Measurements from ENCODE around the gene PARP8.
A peak's percentile ranks its signal among the peaks of the same experiment; 100 is the strongest.
"Not testable (repeated sequence)": the region's sequence is repeated elsewhere in the genome, so short reads cannot be mapped to it uniquely, and the experiment has no call there.

Gene PARP8

DNA sequence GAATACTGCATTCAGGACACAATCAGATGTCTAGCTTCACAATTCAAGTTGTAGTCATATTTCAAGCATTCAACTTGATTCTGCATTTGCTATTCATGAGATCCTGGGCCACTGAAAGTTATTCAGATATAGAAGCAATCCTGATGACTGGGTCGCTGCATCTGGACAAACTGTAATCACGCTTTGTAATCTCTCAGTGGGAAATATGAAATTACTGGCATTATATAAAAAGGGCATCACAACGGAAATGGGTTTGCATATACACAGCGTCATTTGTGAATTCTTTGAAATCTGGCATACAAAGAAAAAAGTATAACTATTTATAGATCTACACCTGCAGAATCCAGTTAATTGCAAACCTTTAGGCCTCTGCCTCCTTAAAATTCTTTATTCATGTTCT is 102.2 kb downstream of the PARP8 start:
- TF ChIP-seq, protein P1, sequence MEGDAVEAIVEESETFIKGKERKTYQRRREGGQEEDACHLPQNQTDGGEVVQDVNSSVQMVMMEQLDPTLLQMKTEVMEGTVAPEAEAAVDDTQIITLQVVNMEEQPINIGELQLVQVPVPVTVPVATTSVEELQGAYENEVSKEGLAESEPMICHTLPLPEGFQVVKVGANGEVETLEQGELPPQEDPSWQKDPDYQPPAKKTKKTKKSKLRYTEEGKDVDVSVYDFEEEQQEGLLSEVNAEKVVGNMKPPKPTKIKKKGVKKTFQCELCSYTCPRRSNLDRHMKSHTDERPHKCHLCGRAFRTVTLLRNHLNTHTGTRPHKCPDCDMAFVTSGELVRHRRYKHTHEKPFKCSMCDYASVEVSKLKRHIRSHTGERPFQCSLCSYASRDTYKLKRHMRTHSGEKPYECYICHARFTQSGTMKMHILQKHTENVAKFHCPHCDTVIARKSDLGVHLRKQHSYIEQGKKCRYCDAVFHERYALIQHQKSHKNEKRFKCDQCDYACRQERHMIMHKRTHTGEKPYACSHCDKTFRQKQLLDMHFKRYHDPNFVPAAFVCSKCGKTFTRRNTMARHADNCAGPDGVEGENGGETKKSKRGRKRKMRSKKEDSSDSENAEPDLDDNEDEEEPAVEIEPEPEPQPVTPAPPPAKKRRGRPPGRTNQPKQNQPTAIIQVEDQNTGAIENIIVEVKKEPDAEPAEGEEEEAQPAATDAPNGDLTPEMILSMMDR (conservative IDR thresholded peaks at IDR 0.05; ENCODE audit: low read depth, low read length): no peak
- H3K4me3 ChIP-seq (ENCODE audit: low read depth, low read length): no peak overlapping the region
- no peak for DNase-seq (ENCODE audit: low read depth)

DNA sequence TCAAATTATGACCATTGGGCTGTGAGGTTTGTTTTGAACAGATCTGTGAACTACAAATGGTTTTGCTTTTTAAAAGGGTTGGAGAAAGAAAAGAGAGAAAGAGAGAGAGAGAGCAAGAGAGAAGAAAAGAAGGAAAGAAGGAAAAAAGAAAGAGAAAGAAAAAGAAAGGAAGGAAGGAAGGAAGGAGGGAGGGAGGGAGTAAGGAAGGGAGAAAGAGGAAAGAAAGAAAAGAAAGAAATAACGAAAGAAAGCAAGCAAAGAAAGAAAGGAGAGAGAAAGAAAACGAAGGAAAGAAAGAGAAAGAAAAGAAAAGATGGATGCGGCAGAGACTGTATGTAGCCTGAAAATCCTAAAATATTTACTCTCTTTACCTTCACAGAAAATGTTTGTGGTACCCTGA is 104.0 kb downstream of the PARP8 start:
- DNase-seq (ENCODE audit: low read depth): no peak
- TF ChIP-seq, protein P1 (conservative IDR thresholded peaks at IDR 0.05; ENCODE audit: low read depth, low read length): no peak

DNA sequence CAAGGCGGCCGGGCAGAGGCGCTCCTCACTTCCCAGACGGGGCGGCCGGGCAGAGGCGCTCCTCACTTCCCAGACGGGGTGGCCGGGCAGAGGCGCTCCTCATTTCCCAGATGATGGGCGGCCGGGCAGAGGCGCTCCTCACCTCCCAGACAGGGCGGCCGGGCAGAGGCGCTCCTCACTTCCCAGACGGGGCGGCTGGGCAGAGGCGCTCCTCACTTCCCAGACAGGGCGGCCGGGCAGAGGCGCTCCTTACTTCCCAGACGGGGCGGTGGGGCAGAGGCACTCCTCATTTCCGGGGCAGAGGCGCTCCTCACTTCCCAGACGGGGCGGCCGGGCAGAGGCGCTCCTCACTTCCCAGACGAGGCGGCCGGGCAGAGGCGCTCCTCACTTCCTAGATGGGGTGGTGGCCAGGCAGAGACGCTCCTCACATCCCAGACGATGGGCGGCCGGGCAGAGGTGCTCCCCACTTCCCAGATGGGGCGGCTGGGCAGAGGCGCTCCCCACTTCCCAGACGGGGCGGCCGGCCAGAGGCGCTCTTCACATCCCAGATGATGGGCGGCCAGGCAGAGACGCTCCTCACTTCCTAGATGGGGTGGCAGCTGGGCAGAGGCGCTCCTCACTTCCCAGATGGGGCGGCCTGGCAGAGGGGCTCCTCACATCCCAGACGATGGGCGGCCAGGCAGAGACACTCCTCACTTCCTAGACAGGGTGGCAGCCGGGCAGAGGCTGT is 108.2 kb downstream of the PARP8 start:
- DNase-seq (ENCODE audit: low read depth); H3K4me3 ChIP-seq (ENCODE audit: low read depth, low read length): not testable (repeated sequence)

More for the DNA sequence above, 104.0 kb downstream of the PARP8 start:
- no peak overlapping the region for H3K4me3 ChIP-seq (ENCODE audit: low read depth, low read length)

DNA sequence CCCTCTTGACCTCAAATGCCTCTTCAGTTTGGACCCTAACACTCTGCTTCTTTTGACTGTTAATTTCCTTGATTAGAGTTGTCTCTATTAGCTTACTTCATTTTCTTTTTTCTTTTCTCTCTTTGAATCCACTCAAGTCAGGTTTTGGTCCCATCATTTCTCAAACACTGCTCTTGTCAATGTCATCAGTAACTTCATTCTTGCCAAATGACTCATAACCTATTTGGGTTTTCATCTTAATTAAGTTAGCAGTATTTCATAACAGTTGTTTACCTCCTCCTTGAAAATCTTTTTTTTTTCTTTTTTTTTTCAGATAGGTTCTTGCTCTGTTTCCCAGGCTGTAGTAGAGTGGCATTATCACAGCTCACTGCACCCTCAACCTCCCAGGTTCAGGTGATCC is 119.6 kb downstream of the PARP8 start:
- DNase-seq (ENCODE audit: low read depth): peak; percentile 28
- H3K4me3 ChIP-seq (ENCODE audit: low read depth, low read length): no peak overlapping the region
- TF ChIP-seq, protein P1 (conservative IDR thresholded peaks at IDR 0.05; ENCODE audit: low read depth, low read length): no peak

DNA sequence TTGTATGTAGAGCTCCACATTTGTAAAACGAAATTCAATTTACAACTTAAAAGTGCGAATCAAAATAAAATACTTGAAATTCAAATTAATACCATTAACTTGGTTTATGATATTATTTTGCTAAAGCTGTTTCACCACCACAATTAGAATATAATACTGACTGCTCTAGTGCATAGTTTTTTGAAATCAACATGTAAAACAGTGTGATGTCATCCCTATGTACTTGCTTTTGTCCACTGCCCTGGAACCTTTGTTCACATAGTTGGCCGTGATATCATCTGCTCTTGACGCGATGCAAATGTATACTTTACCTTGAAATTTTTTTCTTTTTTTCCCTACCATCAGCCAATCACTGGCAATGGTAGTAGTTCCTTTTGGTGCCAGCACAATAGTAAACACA is 125.4 kb downstream of the PARP8 start:
- TF ChIP-seq, protein P1 (conservative IDR thresholded peaks at IDR 0.05; ENCODE audit: low read depth, low read length): no peak
- DNase-seq (ENCODE audit: low read depth): no peak
- no peak overlapping the region for H3K4me3 ChIP-seq (ENCODE audit: low read depth, low read length)

DNA sequence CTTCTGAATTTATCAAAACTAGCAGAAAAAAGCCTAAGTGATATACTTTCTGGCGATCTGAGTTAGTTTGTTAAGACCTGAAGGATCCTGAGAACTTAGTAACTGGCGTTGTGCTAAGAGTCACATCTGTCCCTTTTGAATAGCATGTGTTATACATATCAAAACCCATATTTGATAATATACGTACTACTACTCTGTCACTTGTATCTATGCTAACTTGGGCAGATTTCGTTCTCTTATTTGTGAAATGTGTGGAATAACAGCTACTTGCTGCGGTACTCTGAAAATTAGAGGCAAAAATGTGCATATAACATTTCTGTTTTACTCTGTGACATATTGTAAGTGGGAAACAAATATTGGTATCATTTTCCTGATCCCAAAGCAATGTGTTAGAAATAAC is 126.4 kb downstream of the PARP8 start:
- TF ChIP-seq, protein P1 (conservative IDR thresholded peaks at IDR 0.05; ENCODE audit: low read depth, low read length): no peak
- no peak for DNase-seq (ENCODE audit: low read depth)
- H3K4me3 ChIP-seq (ENCODE audit: low read depth, low read length): no peak overlapping the region

DNA sequence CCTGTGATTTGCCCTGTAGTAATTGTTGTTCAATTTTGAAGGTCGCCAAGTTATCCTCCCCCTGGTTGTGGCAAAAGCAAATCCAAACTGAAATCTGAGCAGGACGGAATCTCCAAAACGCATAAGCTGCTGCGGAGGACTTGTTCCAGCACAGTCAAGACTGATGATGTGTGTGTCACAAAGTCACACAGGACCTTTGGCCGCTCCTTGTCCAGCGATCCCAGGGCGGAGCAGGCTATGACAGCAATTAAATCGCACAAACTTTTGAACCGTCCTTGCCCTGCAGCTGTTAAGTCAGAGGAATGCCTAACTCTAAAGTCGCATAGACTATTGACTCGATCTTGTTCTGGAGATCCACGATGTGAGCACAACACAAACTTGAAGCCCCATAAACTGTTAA is 128.4 kb downstream of the PARP8 start:
- no peak for DNase-seq (ENCODE audit: low read depth)
- H3K4me3 ChIP-seq (ENCODE audit: low read depth, low read length): no peak overlapping the region
- TF ChIP-seq, protein P1 (conservative IDR thresholded peaks at IDR 0.05; ENCODE audit: low read depth, low read length): no peak
